HG03457 (cell line): Measurements from ENCODE around the gene GLI1.
"Not testable (repeated sequence)": the region's sequence is repeated elsewhere in the genome, so short reads cannot be mapped to it uniquely, and the experiment has no call there.

Experiments used
- ATAC-seq: cut with Tn5 transposase; IDR thresholded peaks from one replicate; pipeline ENCODE4 v1.9.1; 2021; ENCODE audit warnings: moderate number of reproducible peaks; ENCODE audit not compliant: unreplicated experiment

Gene GLI1

DNA sequence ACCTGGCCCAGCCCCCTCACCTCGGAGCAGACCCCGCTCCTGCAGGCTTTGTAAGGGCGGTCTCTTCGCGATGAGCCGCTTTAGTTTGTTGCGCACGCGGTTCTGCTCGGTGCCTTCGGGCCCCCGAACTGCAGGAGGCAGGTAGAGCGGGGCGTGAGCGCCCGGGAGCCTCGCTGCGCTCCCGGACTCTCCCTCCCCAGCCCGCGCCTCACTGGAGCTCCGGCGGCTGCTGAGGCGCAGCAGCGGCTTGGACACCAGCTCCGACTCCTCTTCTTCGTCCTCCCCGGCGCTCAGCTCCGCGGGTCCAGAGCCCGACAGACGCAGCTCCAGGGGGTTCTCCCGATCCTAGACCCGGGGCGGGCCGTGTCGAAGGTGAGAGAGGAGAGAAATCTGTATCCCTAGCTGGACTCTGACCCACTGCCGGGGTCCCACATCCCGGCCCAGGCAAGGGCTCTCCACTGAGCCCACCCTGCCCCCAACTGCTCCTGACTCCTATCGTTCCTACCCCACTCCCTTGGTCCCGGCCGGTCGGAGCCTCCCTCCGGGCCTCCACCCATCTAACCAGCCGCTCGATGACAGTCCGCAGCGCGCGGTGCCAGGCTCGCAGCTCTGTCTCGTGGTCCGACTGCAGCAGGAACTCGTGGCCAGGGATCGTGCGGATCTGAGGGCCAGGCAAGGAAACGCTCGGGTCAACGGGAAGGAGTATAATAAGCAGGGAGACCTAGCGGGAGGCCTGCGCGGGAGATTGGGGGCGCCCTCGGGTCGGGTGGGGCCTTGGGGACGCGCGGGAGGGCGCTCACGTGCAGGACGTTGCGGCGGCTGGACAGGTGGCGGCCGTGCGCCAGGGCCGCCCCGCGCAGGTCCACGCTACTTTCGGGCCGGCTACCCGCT is 15.9 kb downstream of the GLI1 start:
- ATAC-seq = no peak

DNA sequence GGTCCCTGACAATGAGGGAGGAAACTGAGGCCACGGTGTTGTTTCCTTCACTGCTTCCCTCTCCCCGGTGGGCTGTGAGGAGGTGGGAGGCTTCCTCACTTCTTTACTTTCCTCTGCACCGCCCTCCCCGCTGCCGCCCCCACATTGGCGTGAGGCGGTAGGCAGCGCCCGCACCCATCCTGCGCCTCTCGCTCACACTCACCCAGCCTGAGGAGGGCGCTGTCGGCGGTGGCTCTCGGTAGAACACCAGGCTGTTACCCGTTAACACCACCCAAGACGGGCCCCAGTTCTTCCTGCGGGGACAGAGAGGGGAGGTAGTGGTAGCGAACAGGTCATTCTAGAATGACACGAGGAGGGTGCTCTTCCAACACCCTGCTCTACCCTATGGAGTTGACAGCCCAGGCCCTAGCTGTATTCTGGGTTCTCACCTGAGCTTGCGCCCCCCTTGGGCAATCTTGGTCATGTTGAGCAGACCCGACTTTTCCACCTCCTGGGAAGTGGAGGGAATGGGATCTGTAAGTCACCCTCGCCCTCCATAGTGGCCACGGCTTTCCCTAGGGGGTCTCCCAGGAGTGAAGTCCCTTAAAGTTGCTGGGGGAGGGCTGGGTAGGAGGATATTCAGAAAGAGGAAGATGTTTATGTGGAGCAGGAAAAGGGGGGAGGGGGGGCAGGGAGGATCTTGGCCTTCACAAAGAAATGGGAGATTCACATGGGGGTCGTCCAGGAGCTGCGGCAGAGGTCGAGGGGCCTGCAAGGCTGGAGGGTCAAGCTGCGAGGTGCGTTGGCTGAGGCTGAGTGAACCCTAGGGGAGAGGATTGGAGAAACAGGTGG is 16.8 kb downstream of the GLI1 start:
- no peak for ATAC-seq

DNA sequence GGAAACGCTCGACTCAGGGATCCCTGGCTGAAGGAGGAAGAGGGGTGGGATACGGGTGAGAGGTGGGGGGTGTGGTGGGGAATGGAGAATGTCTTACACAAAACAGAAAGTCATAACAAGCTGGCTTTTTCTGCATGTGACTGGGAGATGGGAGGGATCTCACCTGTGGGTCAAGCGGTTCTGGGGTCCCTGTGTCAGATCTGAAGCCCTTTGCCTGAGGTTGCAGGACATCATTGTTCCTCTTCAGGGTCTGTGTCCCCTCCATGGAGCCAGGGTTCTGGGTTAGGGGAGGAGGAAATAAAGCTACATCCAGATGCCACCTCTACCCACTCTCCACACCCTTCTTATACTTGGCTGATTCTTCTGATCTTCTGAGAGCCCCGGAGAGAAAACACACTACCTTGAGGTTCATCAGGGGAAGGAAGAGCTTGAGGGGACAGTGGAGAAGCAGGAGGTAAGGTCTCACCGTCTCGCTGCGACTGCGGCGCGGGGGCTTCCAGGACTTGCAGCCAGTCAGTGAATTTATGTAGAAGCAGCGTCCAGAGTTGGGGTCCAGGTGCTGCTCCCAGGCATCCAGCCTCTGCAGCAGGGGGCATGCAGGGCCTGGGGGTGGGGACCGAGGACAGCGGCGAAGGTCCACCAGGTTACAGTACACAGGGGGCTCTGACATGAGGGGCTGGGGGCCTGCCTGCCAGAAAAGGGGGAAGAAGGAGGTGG is 17.6 kb downstream of the GLI1 start:
- ATAC-seq = no peak

DNA sequence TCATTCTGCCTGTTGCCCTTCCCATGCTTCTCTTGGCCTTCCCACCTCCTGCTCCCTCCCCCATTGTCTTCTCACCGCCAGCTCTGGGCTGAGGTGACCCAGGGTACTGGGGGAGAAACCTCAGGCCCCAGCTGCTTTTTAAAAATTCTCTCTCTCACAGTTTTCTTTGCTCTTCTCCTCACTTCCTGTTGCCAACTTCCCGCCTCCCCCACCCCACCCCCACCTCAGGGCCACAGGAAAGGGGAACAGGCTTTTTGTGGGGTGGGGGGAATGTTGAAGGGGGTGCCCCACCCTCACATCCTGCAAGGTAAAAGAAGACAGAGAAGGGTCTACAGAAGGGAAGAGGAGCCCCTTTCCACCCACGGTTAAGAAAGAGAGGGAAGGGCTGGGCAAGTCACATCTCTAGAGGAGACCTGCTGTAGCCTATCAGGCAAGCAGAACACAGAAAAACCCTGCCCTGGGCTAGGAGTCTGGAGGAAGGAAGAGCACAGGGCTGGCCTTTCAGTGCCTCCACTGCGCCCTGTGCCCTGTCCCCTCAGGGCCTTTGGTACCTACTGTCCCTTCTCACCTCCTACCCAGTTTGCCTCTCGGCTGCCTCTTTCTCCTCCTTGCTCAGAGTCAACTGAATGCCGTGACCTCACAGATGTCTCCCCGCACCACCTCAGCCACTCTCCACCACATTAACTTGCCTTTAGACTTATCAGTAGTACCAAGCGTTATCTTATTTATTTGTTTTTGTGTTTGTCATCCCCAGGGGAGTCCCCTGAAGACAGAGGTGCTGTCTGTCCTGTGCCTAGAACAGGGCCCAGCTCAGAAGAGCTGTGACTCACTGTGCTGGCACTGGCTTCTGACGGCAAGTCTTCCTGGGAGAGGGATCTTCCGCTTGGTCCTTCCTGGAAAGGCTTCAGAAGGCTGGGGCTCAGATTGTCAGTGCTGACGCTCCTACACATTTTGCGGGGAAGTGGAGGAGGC is 18.4 kb downstream of the GLI1 start:
- ATAC-seq = no peak

DNA sequence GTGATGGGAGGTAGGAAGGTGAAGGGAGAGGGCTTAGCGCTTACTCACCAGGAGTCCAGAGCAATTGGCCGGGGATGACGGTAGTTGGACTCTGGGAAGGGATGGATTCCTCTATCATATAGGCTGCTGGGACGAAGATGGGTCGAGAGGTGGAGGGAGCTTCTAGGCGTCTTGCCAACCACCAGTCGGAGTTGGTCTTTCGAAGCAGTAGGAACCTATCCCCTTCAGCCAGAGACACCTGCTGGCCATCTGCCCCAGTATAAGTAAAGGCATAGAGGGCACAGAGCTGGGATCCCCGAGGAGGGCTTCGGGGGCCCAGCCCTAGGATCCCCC is 19.4 kb downstream of the GLI1 start:
- ATAC-seq = no peak

DNA sequence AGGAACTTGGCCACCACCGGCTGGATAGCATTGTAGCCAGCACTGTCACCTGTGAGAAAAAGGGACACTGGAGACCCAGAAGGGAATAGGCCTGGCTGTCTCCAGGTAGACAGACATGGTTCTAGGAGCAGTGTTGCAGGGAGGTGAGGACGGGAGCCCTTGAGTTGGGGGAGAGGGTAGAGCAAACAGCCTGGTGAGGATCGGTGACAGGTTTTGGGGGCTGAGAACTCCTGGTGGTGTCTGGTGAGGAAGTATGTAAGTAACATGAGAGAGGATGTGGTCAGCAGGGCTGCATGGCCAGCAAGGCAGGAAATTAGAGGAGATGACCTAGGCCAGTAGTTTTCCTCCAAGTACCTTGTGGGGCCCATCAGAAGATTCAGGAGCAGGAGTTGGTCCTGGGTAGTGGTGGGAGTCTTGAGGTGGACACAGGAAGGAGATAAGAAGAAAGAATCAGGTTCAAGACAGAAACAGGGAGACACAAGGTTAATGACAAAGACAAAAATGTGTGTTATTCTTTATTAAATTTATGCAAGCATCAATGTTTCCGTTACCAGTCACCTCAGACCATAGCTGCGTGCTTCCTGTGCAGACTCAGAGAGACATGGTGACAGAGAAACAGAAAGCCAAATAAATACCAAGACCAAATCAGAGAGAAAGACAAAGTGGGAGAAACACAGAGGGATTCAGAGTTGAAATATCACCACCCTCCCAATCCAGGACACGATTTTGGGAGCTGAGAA is 20.0 kb downstream of the GLI1 start, which contains the start of gene ARHGAP9:
ARHGAP9 (minus strand) TSS at position 491 of the 740 bp plus-strand sequence; CDS start at position 31, 460 bp downstream.
- no peak for ATAC-seq

DNA sequence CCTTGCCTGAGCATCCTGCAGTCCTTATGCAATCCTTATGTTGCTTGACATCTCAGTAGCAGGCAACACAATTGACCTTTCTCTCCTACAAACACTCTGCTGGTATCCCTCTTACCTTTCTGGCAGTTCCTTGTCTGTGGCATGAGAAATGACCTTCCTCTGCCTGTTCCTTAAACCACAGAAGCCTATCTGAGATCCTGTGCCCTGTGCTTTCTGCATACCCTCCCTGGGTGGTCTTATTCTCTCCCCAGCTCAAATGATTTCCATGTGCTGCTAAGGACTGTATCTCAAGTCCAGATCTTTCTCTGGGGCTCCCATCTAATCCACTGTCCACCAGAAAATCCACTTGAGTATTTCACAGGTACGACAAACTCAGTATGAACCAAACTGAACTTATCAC is 22.1 kb downstream of the GLI1 start:
- ATAC-seq = no peak

DNA sequence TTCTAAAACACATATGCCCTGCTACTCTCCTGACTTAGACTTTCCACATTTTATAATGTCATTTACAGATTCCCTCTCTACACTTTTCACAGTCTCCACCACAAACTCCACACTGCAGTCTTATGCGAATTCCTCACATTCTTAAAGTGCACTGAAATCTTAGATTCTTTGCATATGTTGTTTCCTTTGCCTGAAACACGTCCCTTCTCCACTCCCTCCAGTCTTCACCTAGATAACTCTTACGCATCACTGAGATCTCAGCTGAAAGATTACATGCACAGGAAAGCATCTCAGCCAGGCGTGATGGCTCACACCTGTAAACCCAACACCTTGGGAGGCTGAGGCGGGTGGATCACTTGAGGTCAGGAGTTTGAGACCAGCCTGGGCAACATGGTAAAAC is 23.9 kb downstream of the GLI1 start:
- no peak for ATAC-seq

DNA sequence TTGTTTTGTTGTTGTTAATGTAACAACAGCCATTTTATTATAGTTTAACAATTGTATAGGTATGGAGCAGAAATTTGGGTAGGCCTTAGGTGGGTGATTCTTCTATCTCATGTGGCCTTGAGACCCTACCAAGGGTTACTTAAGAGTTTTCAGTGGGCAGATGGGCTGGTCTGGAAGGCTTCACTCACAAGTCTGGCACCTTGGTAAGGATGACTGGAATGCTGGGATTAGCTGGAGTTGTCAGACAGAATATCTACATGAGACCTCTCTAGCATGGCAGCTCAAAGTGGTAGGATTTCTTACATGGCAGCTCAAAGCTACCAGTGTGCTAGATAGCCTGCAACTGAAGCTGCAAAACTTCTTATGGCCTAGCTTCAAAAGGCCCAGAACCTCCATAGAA is 26.1 kb downstream of the GLI1 start:
- ATAC-seq = no peak

DNA sequence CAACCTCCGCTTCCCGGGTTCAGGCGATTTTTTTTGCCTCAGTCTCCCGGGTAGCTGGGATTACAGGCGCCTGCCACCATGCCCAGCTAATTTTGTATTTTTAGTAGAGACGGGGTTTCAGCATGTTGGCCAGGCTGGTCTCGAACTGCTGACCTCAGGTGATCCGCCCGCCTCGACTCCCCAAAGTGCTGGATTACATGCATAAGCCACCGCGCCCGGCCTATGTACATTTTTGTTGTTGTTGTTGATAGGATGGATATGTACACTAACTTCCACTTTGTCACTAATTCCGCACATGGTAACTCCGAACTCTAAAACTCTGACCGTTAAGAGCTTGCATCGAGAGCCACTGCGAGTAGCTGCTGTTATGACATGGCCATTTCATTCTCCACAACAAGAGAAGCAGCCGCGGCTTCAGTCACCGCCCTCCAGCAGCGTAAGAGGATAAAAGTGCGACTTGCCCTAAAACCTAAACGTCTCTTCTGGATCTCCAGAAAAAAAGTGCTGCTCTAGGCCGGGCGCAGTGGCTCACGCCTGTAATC is 27.5 kb downstream of the GLI1 start:
- no peak for ATAC-seq

DNA sequence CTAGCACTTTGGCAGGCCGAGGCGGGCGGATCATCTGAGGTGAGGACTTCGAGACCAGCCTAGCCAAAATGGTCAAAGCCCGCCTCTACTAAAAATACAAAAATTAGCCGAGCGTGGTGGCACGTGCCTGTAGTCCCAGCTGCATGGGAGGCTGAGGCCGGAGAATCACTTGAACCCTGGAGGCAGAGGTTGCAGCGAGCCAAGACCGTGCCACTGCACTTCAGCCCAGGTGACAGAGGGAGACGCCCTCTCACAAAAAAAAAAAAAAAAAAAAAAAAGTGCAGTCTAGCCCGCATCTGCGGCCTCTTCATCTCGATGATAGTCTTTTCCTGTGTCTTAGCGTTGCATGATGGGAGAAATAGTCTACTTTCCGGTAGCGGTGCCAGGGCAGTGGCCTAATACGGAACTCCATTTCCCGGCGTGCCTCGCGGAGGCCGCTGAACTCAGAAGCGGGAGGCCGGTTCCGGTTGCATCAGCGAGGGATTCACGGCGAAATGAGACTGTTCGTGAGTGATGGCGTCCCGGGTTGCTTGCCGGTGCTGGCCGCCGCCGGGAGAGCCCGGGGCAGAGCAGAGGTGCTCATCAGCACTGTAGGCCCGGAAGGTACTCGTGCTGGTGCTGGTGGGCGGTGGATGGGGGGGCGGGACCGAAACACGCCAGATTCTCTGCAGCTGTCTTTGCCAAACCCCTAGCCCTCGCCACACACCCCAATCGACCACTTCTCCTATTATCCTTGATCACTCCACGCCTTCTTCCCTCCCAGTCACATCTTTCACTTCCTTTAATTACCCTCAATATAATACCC is 28.2 kb downstream of the GLI1 start, which contains the start of gene MARS1:
MARS1 (plus strand) TSS at position 472 of the 805 bp plus-strand sequence; CDS start at position 495, 23 bp downstream.
- ATAC-seq = peak; percentile 94

DNA sequence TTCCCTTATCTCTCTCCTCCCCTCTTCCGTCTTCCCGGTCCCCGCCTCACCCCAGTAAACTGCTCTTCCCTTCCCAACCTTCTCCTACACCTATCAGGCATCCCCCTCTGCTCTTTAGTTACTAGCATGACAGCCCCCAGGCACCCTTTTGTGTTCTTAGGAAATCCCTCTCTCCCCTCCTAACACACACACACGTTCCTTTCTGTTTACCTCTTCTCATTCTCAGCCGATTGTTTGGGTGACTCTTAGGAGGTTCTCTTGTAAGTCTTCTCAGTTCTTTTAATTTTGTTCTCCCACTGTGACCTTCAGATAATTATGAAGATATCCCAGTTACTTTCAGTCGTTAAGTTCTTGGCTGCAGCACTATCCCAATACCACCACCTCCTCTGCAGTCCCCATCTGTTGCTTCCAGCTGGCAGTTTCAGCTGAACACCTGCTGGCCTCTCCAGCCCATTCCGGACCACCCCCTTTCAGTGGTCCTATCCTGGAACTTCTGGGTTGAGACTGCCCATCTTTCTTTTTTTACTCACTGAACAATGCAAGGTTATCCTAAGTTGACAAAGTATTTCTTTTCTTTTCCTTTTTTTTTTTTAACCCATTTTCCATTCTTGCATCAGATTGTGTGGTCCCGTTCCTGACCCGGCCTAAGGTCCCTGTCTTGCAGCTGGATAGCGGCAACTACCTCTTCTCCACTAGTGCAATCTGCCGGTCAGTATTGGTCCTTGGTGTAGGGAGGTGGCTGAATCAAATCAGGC is 29.0 kb downstream of the GLI1 start:
- ATAC-seq = no peak

DNA sequence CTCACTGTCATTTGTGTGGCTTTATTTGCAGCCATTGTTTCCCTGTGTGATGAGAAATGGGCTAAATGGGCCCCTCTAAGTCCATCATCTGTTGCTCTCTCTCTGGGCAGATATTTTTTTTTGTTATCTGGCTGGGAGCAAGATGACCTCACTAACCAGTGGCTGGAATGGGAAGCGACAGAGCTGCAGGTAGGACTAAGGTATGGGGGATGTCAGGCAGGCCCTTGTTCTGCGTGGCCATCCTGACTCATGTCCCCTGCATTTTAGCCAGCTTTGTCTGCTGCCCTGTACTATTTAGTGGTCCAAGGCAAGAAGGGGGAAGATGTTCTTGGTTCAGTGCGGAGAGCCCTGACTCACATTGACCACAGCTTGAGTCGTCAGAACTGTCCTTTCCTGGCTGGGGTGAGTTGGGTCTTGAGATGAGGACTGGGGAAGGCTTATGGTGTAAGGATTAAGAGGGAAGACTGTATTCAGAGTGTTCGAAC is 29.6 kb downstream of the GLI1 start:
- ATAC-seq = no peak

DNA sequence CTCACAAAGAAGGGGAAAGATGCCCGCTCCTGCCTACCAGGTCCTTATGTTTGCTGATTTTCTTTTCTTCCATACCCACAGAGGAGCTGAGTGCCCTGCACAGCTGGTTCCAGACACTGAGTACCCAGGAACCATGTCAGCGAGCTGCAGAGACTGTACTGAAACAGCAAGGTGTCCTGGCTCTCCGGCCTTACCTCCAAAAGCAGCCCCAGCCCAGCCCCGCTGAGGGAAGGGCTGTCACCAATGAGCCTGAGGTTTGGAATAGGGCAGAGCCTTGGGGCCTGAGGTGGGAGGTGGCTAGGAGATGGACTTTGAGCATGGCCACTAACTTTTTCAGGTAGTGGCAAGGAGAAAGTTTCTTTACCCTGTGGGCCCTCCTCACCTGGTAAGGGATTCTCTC is 30.5 kb downstream of the GLI1 start:
- ATAC-seq = no peak

DNA sequence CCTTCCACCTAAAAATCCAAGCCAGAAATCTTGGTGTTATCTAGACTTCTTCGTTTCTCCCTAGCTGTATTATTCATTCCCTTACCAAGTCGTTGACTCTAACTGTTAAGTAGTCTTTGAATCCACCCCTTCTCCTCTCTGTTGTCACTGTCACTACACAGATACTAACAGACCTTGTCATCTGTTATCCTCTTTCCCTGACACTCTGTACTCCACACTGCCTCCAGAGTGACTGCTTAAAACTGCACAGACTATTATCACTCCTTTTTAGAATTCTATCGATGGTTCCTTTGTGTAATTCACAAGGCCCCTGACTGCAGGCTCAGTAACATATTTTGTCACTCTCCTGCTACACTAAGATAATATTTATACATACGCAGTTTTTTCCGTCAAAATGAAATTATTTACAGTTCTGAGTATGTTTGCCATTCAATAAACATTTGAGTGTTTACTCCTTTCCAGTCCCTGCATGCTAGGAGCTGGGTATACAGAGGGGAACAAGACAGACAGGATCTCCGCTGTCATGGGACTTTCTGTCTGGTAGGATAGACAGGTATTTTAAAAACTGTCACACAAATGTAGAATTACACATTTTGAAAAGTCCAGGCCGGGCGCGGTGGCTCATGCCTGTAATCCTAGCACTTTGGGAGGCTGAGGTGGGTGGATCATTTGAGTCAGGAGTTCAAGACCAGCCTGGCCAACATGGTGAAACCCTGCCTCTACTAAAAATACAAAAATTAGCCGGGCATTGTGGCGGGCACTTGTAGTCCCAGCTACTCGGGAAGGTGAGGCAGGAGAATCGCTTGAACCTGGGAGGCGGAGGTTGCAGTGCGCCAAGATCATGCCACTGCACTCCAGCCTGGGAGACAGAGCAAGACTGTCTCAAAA is 32.1 kb downstream of the GLI1 start:
- no peak for ATAC-seq

DNA sequence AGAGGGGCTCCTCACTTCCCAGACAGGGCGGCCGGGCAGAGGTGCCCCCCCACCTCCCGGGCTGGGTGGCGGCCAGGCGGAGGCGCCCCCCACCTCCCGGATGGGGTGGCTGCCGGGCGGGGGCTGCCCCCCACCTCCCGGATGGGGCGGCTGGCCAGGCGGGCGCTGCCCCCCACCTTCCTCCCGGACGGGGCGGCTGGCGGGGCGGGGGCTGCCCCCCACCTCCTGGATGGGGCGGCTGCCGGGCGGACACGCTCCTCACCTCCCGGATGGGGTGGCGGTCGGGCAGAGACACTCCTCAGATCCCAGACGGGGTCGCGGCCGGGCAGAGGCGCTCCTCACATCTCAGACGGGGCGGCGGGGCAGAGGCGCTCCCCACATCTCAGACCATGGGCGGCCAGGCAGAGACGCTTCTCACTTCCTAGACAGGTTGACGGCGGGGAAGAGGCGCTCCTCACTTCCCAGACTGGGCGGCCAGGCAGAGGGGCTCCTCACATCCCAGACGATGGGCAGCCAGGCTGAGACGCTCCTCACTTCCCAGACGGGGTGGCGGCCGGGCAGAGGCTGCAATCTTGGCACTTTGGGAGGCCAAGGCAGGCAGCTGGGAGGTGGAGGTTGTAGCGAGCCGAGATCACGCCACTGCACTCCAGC is 35.6 kb downstream of the GLI1 start:
- not testable (repeated sequence) for ATAC-seq
